ENCODE results near the gene FGFR1OP2. TPM values are rescaled to one million over a fixed set of nuclear protein-coding genes. Genes with fewer than 3 reads are reported as not detected.

FGFR1OP2 gene
- total RNA-seq, 1 experiment from 2014 or later: 45.7 TPM

DNA sequence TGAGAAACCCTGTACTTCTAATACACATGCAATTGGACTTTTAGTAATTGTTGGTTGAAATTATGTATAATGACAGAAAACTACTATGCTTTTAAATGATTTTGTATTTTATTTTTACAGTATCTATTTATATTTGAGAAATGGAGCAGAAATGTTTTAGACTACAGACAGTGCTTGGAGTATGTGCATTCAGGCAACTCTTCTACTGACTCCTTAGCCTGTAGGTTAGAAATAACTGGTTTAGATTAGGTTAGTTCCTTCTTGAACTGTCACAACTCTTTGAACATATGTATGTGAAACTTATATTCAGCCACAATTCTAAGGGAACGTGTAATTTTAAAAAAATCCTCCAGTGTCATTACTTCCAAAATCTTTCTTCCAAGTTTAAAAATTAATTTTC lies 1.7 kb downstream of the FGFR1OP2 start:
- CTCF ChIA-PET: no interaction called here
- H3K9me3 ChIP-seq (ENCODE audit: insufficient read depth, low read depth): no peaks in the 10 kb centered on the region
- H3K4me3 ChIP-seq: peak overlapping the region; percentile 90
- no TSS peak for BruUV-seq (replicated peaks)
- peaks cover 93% of the 10 kb centered on the region for H3K79me2 ChIP-seq (ENCODE audit: low read depth)
- peaks cover 19% of the 10 kb centered on the region for H3F3A ChIP-seq (ENCODE audit: insufficient read depth, low read depth)
- H3K9me2 ChIP-seq (ENCODE audit: insufficient read depth): no peaks in the 10 kb centered on the region
- no peak for DNase-seq
- intact Hi-C loops (cut with micrococcal nuclease; ENCODE audit: unreplicated experiment): loop anchor here (10.0 kb wide), 2 partner anchors 365 to 445 kb away; no protein-coding TSS in a partner anchor
- POLR2A ChIA-PET (ENCODE audit: unreplicated experiment): interaction anchor here (0.6 kb wide), 1 partner anchor 17 kb away, joined by 5 read pairs; no protein-coding TSS in a partner anchor
- H2AFZ ChIP-seq: no peak overlapping the region
- no peaks in the 10 kb centered on the region for H3K27me3 ChIP-seq (ENCODE audit: insufficient read depth, low read depth)
- H3K4me2 ChIP-seq: peak overlapping the region; percentile 81
- TF ChIP-seq, protein P1, sequence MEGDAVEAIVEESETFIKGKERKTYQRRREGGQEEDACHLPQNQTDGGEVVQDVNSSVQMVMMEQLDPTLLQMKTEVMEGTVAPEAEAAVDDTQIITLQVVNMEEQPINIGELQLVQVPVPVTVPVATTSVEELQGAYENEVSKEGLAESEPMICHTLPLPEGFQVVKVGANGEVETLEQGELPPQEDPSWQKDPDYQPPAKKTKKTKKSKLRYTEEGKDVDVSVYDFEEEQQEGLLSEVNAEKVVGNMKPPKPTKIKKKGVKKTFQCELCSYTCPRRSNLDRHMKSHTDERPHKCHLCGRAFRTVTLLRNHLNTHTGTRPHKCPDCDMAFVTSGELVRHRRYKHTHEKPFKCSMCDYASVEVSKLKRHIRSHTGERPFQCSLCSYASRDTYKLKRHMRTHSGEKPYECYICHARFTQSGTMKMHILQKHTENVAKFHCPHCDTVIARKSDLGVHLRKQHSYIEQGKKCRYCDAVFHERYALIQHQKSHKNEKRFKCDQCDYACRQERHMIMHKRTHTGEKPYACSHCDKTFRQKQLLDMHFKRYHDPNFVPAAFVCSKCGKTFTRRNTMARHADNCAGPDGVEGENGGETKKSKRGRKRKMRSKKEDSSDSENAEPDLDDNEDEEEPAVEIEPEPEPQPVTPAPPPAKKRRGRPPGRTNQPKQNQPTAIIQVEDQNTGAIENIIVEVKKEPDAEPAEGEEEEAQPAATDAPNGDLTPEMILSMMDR (conservative IDR thresholded peaks at IDR 0.05): no peak
- no peak for TF ChIP-seq EZH2 (IDR thresholded peaks at IDR 0.05; ENCODE audit: low read depth)
- peaks cover 4% of the 10 kb centered on the region; the same call in 1 of the 2 replicates for H4K20me1 ChIP-seq (ENCODE audit: insufficient read depth)
- H3K36me3 ChIP-seq (ENCODE audit: low read depth): peaks cover 4% of the 10 kb centered on the region
- peaks cover 40% of the 10 kb centered on the region for H3K4me1 ChIP-seq (replicated peaks; ENCODE audit: insufficient read depth)
- H3K27ac ChIP-seq: no peak overlapping the region

DNA sequence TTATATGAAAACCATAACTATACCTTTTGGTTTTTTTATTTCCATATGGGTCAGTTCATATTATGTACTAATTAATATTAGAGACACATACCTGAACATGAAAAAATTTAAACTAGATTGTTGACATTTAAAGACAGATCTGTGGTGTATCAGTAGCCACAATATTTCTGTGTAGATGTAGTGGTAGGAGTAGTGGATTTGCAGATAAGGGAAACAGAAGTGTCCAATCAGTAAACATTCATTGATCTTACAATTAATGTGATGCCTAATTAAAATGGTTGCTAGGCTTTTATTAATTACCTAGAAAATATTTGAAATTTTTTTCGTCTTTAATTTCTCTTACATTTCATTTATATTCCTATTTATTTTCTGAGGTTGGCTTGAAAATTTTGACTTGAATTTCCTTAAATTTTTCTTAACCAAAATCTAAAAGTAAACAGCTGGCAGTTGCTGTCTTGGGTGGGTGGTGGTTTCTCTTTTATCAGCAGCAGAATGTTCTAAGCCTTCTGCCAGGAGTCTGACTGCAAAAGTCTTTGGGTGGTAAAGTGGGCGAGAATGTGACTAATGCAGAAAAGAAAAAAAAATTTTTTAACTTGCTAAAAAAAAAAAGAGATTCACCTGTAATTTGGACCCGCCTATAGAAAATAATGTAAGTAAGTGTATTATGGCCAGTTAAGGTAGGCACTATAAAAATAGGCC lies 2.4 kb downstream of the FGFR1OP2 start:
- BruUV-seq (replicated peaks): no TSS peak
- Histone ChIP-seq H2AFZ (no peak overlapping the region), H3K79me2 (ENCODE audit: low read depth) (peaks cover 93% of the 10 kb centered on the region), H4K20me1 (ENCODE audit: insufficient read depth) (peaks cover 4% of the 10 kb centered on the region; the same call in 1 of the 2 replicates), H3F3A (ENCODE audit: insufficient read depth, low read depth) (peaks cover 19% of the 10 kb centered on the region), H3K36me3 (ENCODE audit: low read depth) (peaks cover 5% of the 10 kb centered on the region; the same call in 1 of the 2 replicates), H3K9me3 (ENCODE audit: insufficient read depth, low read depth) (no peaks in the 10 kb centered on the region), H3K27me3 (ENCODE audit: insufficient read depth, low read depth) (no peaks in the 10 kb centered on the region), H3K4me3 (peak overlapping the region; percentile 90; the same call in 1 of the 2 replicates), H3K4me1 (replicated peaks; ENCODE audit: insufficient read depth) (peaks cover 40% of the 10 kb centered on the region), H3K9me2 (ENCODE audit: insufficient read depth) (no peaks in the 10 kb centered on the region), H3K4me2 (peak overlapping the region; percentile 81), H3K27ac (no peak overlapping the region)
- intact Hi-C loops (cut with micrococcal nuclease; ENCODE audit: unreplicated experiment): no loop called here
- no peak for TF ChIP-seq EZH2 (IDR thresholded peaks at IDR 0.05; ENCODE audit: low read depth)
- TF ChIP-seq, protein P1 (conservative IDR thresholded peaks at IDR 0.05): no peak
- DNase-seq: no peak
- CTCF ChIA-PET: no interaction called here
- POLR2A ChIA-PET (ENCODE audit: unreplicated experiment): interaction anchor here (0.7 kb wide), 1 partner anchor 383 kb away, joined by 8 read pairs; no protein-coding TSS in a partner anchor

GRCh38 chr12:26941215-26941594 lies 2.9 kb downstream of the FGFR1OP2 start:
- peaks cover 4% of the 10 kb centered on the region; the same call in 1 of the 2 replicates for H4K20me1 ChIP-seq (ENCODE audit: insufficient read depth)
- BruUV-seq (replicated peaks): no TSS peak
- no peaks in the 10 kb centered on the region for H3K9me2 ChIP-seq (ENCODE audit: insufficient read depth)
- H3K27ac ChIP-seq: no peak overlapping the region
- peaks cover 5% of the 10 kb centered on the region; the same call in 1 of the 2 replicates for H3K36me3 ChIP-seq (ENCODE audit: low read depth)
- no peak overlapping the region for H2AFZ ChIP-seq
- peaks cover 36% of the 10 kb centered on the region for H3K4me1 ChIP-seq (replicated peaks; ENCODE audit: insufficient read depth)
- H3K4me2 ChIP-seq: peak overlapping the region; percentile 81
- H3K4me3 ChIP-seq: no peak overlapping the region
- H3F3A ChIP-seq (ENCODE audit: insufficient read depth, low read depth): peaks cover 19% of the 10 kb centered on the region
- CTCF ChIA-PET: no interaction called here
- no peaks in the 10 kb centered on the region for H3K27me3 ChIP-seq (ENCODE audit: insufficient read depth, low read depth)
- POLR2A ChIA-PET (ENCODE audit: unreplicated experiment): interaction anchor here (0.7 kb wide), 1 partner anchor 382 kb away, joined by 8 read pairs; no protein-coding TSS in a partner anchor
- H3K79me2 ChIP-seq (ENCODE audit: low read depth): peaks cover 93% of the 10 kb centered on the region
- no peak for DNase-seq
- TF ChIP-seq EZH2 (IDR thresholded peaks at IDR 0.05; ENCODE audit: low read depth): no peak
- TF ChIP-seq, protein P1 (conservative IDR thresholded peaks at IDR 0.05): no peak
- H3K9me3 ChIP-seq (ENCODE audit: insufficient read depth, low read depth): no peaks in the 10 kb centered on the region
- intact Hi-C loops (cut with micrococcal nuclease; ENCODE audit: unreplicated experiment): no loop called here

Measured in PC-9 (cell line).